HG03095 (cell line): ENCODE results near the gene WDFY4.

Experiments
- ATAC-seq: cut with Tn5 transposase; IDR thresholded peaks from one replicate; pipeline ENCODE4 v1.9.1; 2021; ENCODE audit warnings: moderate library complexity; ENCODE audit not compliant: unreplicated experiment

The WDFY4 gene

GRCh38 chr10:48705401-48705938, 20.8 kb downstream of the WDFY4 start:
- ATAC-seq = no peak

DNA sequence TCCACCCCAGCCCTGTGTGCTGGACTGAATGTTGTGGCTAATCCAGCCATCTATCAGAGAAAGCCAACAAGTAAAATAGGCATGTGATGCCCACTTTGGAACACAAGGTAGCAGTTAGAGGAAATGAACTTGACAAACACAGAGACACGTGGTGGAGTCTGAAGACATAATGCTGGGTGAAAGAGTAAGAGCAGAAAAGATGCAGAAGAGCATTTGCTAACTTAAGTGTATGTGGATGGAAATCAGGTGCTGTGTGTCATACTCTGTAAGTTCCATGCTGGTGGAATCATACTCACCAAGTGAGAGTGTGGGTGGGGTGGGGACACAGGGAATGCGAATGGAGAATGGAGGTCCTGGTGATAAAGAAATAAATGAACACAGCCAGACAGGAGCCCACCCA, 22.8 kb downstream of the WDFY4 start:
- no peak for ATAC-seq

- no peak for ATAC-seq
Measured at GRCh38 chr10:48708144-48708543, 23.5 kb downstream of the WDFY4 start.

GRCh38 chr10:48710647-48711275, 26.1 kb downstream of the WDFY4 start:
- ATAC-seq = no peak

DNA sequence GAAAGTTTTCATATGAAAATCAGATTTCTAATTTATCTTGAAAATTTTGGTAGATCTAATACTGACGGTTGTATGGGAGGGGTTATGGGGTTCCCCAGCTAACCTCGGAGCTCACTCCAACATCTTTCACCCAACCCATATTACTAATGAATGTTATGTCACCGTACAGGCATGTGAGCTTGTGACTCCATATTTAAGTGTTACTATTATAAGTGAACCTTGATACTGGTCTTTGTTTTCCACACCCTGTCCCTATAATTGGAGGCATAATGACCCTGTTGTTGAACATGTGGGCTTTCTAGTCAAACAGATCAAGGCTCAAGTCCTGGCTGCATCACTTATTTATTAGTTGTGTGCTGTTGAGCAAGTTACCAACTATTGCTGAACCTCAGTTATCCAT, 27.2 kb downstream of the WDFY4 start:
- no peak for ATAC-seq

GRCh38 chr10:48714088-48714487, 29.4 kb downstream of the WDFY4 start:
- no peak for ATAC-seq

GRCh38 chr10:48716416-48716815, 31.7 kb downstream of the WDFY4 start:
- no peak for ATAC-seq

DNA sequence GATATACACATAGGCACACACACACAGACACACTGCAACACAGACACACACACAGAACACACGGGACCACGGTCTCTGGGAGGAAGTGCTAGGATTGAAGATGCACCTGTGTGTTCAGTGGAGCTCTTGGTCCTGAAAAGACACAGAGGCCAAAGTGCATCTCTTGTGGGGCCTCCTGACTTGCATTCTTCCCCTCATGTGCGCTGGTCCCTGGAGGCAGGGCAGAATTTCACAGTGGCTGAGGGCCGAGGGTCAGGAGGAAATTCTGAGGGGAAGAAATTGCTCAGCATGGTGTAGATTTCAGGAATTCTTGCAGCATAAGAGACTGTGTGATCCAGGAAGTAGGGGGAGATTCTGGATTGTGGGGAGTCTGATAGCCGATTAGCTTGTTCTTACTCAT, 35.9 kb downstream of the WDFY4 start:
- no peak for ATAC-seq

DNA sequence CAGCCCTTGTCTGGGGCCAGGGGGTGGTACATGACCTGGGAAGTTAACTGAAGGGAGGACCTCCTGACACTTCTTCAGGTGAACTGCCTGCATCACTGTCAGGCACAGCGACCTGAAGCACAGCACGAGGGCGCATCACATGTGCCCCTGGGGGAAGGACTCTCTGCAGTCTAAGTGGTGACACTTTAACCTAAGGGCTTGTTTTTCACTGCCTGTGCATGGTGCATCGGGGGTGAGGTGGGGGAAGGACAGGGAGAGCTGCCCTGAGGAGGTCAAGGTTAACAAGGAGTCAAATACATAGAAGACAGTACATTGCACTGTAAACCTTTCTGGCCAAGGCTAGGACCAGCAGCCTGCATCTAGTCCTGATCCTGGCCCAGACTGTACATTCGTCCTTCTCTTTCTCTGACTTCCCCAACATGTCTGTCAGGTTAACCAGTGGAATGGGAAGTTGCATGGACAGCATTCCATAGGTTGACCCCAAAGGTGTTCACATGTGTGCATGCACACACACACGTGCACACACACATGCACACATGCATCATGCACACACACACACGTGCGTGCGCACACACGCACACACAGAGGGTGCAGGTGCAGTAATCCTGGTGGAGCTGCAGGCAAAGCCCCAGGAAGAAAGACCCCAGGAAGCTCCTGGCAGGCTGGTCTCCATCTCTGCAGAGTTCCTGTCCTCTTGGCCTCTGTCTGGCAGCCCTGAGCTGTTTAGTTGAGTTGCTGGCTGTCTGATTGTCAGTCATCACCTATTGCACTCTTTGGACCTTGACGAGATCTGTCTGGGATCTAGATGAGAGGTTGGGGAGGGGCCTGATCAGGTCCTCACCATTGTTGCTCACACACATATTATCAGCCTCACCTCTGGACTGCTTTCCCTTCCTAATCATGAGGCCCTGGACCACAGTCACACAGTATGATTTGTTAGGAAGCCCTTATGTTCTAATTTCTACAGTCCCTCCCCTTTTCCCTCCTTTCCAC, 37.8 kb downstream of the WDFY4 start:
- no peak for ATAC-seq

- ATAC-seq = no peak
Measured at GRCh38 chr10:48724127-48724526, 39.5 kb downstream of the WDFY4 start.

DNA sequence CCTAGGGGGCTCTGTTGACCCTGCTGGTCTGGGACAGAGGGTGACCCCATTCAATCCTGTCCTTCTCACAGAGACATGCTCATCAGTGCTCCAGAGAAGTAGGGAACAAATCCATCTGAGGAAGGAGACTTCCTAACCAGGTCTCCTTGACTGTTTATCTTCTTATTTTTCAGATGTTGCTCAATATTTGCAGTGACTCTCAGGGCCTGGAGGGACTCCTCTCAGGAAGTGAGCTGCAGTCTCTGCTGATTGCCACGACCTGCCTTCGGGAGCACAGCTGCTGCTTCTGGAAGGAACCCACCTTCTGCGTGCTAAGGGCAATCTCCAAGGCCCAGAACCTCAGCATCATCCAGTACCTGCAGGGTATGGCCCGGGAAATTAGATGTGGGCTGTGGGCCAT, 41.0 kb downstream of the WDFY4 start:
- no peak for ATAC-seq

DNA sequence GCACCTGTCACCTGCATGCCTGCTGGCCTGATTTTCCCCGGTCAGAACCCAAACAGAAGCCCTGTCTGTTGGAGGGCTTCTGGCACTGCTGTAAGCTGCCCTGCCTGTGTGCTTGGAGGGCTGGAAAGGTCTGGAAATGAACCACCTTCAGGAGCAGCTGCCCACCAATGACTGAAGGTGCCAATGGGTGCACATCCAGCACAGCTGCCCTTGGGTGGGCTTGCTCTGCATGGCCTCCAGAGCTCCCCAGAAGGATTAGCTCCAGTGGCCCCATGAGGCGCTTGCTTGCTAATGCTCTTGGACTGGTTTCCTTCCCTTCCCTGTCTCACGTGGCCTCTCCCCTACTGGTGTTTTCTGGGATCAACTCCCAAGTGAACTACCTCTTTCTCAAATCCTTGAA, 43.2 kb downstream of the WDFY4 start:
- no peak for ATAC-seq

- ATAC-seq = no peak
Measured at GRCh38 chr10:48729222-48729621, 44.5 kb downstream of the WDFY4 start.

DNA sequence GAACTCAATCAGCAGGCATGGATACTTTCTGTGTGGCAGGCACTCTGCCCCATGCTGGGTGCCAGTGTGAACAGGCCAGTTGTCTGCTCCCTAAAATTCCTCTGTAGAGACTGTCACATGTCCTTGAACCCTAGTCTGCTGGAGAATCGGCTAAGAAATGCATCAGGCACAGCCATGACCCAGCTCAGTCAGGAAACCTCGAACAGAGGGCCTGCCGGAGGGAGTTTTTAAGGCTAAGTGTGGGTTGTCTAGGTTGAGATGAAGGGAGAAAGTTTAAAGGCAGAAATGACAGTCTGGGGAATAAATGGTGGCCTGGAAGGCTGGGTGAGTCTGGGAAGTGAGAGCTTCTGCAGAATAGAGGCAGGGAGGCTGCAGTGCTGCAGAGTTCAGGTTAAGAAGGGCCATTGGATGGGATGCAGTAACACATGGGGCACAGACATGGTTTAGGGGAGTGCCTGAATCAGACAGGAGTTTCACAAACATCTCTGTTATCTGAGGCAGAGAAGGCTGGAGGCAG, 45.3 kb downstream of the WDFY4 start:
- ATAC-seq = no peak

DNA sequence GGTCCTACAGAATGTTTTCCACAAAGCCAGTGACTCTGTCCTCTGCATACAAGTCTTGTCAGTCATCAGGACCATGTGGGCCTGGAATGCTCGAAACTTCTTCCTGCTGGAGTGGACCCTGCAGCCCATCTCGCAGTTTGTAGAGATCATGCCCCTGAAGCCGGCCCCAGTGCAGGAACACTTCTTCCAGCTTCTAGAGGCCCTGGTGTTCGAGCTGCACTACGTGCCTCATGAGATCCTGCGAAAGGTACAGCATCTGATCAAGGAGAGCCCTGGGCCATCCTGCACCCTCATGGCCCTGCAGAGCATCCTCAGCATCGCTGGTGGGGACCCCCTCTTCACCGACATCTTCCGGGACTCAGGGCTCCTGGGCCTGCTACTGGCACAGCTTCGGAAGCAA, 46.5 kb downstream of the WDFY4 start:
- no peak for ATAC-seq

DNA sequence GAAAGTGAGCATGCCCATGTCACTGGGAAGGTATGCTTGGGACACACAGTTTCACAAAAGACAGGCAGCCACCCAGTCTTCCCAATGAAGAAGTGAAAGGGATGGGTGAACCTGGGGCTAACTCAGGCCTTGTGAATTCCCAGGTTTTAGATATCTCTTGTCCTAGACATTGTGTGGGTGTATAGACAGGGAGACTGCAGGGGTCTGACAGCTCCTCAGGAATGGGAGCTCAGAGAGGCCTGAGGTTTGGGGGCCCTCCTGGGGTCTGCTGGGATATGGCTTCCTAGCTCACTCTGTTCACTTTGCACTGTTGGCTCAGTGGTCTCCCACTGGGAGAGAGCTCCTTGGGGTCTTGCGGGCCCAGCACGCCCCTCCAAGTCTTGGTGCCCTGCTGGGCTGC, 47.0 kb downstream of the WDFY4 start:
- ATAC-seq = no peak

DNA sequence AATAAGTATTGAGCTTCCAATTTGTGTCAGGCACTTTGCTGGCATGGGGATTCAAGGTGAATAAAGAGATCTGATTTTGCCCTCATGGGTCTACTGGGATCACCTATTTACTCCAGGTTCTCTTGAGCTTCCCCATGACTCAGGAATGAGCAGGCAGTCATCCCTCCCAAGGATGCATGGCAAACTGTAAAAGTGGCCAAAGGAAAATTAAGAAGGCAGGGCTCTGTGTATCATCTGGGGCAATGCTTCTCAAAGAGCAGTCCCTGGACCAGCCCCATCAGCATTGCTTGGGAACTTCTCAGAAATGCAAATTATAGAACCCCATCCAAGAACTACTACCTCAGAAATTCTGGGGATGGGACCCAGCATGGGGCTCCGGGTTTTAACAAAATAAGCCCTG, 48.7 kb downstream of the WDFY4 start:
- no peak for ATAC-seq

DNA sequence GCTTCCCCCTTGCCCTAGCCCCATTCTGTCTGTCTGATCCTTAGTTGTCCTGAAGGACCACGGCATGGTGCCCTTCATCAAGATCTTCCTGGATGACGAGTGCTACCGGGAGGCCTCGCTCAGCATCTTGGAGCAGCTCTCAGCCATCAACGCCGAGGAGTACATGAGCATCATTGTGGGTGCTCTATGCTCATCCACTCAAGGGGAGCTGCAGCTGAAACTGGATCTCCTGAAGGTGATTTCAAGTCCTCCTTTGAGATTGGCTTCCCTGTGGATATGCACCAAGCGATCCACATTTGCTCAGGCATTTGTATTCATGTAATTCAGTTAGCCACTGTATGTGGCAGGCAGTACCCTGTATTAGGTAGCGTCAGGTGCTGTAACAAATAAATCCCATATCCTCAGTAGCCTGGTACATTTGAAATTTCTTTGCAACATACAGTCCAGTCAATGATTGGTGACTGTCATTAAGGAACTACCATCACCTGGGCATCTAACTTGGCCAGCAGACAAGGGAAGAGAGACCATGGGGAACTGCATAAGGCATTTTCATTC, 51.2 kb downstream of the WDFY4 start:
- no peak for ATAC-seq

- ATAC-seq = no peak
Measured at GRCh38 chr10:48736596-48736995, 51.9 kb downstream of the WDFY4 start.

DNA sequence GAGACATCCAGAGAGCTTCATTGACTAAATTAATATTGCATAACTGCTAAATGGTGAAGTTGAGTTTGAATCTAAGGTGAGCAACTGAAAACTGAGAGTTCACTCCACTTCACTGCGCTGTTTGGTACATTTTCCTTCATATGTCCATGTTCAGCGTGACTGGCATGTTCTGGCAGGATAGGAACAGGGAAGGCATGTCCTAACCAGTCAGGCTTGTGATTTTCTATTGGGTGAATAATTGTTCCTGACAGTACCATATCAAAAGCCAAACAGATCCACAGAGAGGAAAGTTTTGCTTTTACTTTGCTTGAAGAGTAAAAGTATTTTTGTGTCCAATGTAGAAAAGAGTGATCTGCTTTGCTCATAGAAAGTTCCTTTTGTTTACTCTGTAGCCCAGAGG, 53.2 kb downstream of the WDFY4 start:
- ATAC-seq = no peak

- ATAC-seq = no peak
Measured at GRCh38 chr10:48739170-48739569, 54.5 kb downstream of the WDFY4 start.
